DND-41 (cell line): ENCODE results near the gene PBX3.

Source experiments
- ATAC-seq: fragments of 200-7000 bp; cut with Tn5 transposase; 3 replicates; pipeline ENCODE4 v1.9.1; 2021; ENCODE audit warnings: low read depth; ENCODE audit not compliant: insufficient read depth
- DNase-seq: peaks from one replicate; pipeline ENCODE4 v3.0.0-alpha.2; 2020
- H2AFZ ChIP-seq: 2 replicates; pipeline ENCODE4 v1.6.0; 2012; ENCODE audit warnings: low read depth, low read length
- H3K27ac ChIP-seq: 2 replicates; pipeline ENCODE4 v1.5.1; 2012; ENCODE audit warnings: low read length, inconsistent platforms
- H3K27me3 ChIP-seq: fragments of 200-600 bp; sonication (generic); 2 replicates; pipeline ENCODE4 v1.6.0; 2012; ENCODE audit warnings: low read length, mild to moderate bottlenecking, inconsistent platforms; ENCODE audit not compliant: insufficient read depth, poor library complexity
- H3K36me3 ChIP-seq: 2 replicates; pipeline ENCODE4 v1.5.1; 2012; ENCODE audit warnings: low read length, inconsistent platforms; ENCODE audit not compliant: insufficient read depth
- H3K4me1 ChIP-seq: 2 replicates; pipeline ENCODE4 v1.5.1; 2012; ENCODE audit warnings: mild to moderate bottlenecking, low read length; ENCODE audit not compliant: insufficient read depth
- H3K4me2 ChIP-seq: 2 replicates; pipeline ENCODE4 v1.6.0; 2012; ENCODE audit warnings: mild to moderate bottlenecking, moderate library complexity, low read length, inconsistent platforms; ENCODE audit not compliant: insufficient read depth
- H3K4me3 ChIP-seq, 2 experiments: fragments of 200-600 bp in 1 of 2; shearing (Covaris generic) in 1 of 2; 2 replicates each; pipeline ENCODE4 v1.5.1; 2012 to 2016; ENCODE audit warnings: inconsistent platforms in 2 of 2, low read length in 2 of 2, mild to moderate bottlenecking in 2 of 2, low read depth in 1 of 2, moderate library complexity in 1 of 2
- H3K79me2 ChIP-seq: 2 replicates; pipeline ENCODE4 v1.6.0; 2012; ENCODE audit warnings: low read length, inconsistent platforms; ENCODE audit not compliant: insufficient read depth
- H3K9ac ChIP-seq: 2 replicates; pipeline ENCODE4 v1.6.0; 2012; ENCODE audit warnings: low read depth, mild to moderate bottlenecking, inconsistent platforms, low read length, moderate library complexity
- H3K9me3 ChIP-seq: 2 replicates; pipeline ENCODE4 v1.5.1; 2012; ENCODE audit warnings: low read length, moderate library complexity, mild to moderate bottlenecking, inconsistent platforms; ENCODE audit not compliant: insufficient read depth, severe bottlenecking
- H4K20me1 ChIP-seq: 2 replicates; pipeline ENCODE4 v1.6.0; 2012; ENCODE audit warnings: low read length; ENCODE audit not compliant: insufficient read depth
- CTCF ChIP-seq: IDR thresholded peaks from 2 replicates; pipeline ENCODE4 v1.5.1; 2012; ENCODE audit warnings: borderline replicate concordance, low read length, moderate library complexity, mild to moderate bottlenecking; ENCODE audit not compliant: poor library complexity, severe bottlenecking; ENCODE audit errors: extremely low read depth
- EZH2 ChIP-seq: IDR thresholded peaks from 3 replicates; pipeline ENCODE4 v1.6.1; 2012; ENCODE audit warnings: borderline replicate concordance, low read depth, mild to moderate bottlenecking, moderate library complexity, low read length, inconsistent platforms; ENCODE audit not compliant: severe bottlenecking

Gene PBX3

GRCh38 chr9:125754096-125754495 is 6.9 kb downstream of the PBX3 start:
- peaks cover 45% of the 10 kb centered on the region; the same call in 1 of the 2 replicates for H3K79me2 ChIP-seq
- H2AFZ ChIP-seq, result no peak overlapping the region
- H4K20me1 ChIP-seq, result peaks cover 3% of the 10 kb centered on the region; the same call in 1 of the 2 replicates
- H3K4me3 ChIP-seq, result no peak overlapping the region
- no peaks in the 10 kb centered on the region for H3K27me3 ChIP-seq
- peaks cover 27% of the 10 kb centered on the region for H3K4me1 ChIP-seq
- ATAC-seq (no peak), DNase-seq (no peak)
- H3K4me2 ChIP-seq, result no peak overlapping the region
- H3K36me3 ChIP-seq, result peaks cover 25% of the 10 kb centered on the region; the same call in 1 of the 2 replicates
- TF ChIP-seq EZH2 (no peak), CTCF (no peak)
- H3K9me3 ChIP-seq, result no peaks in the 10 kb centered on the region
- H3K9ac ChIP-seq, result no peak overlapping the region
- no peak overlapping the region for H3K27ac ChIP-seq

DNA sequence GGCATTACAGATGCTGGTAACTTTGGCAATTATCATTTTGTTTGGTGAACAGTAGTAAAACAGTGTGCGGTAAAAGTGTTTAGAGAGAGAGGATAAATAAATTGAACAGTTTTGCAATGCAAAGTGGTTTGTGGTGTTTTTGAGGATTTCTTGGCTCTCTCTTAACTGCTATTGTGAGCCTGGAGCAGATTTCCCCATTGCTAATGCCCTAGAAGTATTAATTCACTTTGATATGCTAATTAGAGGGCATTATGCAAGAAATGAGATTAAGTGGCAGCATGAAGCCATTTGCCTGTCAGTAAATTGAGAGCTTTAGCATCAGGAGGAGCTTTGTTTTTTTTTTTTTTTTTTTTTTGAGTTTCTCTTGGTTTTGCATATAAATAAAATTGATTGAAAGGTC is 8.2 kb downstream of the PBX3 start:
- H3K9ac ChIP-seq, result no peak overlapping the region
- H3K79me2 ChIP-seq, result peaks cover 46% of the 10 kb centered on the region; the same call in 1 of the 2 replicates
- TF ChIP-seq CTCF (no peak), EZH2 (no peak)
- no peaks in the 10 kb centered on the region for H3K9me3 ChIP-seq
- H3K4me2 ChIP-seq, result no peak overlapping the region
- peaks cover 15% of the 10 kb centered on the region; the same call in 1 of the 2 replicates for H3K4me1 ChIP-seq
- DNase-seq, result no peak
- no peaks in the 10 kb centered on the region for H3K27me3 ChIP-seq
- H2AFZ ChIP-seq, result no peak overlapping the region
- peaks cover 24% of the 10 kb centered on the region; the same call in 1 of the 2 replicates for H3K36me3 ChIP-seq
- H3K4me3 ChIP-seq, result no peak overlapping the region
- ATAC-seq, result no peak
- no peak overlapping the region for H3K27ac ChIP-seq
- H4K20me1 ChIP-seq, result peaks cover 3% of the 10 kb centered on the region; the same call in 1 of the 2 replicates

DNA sequence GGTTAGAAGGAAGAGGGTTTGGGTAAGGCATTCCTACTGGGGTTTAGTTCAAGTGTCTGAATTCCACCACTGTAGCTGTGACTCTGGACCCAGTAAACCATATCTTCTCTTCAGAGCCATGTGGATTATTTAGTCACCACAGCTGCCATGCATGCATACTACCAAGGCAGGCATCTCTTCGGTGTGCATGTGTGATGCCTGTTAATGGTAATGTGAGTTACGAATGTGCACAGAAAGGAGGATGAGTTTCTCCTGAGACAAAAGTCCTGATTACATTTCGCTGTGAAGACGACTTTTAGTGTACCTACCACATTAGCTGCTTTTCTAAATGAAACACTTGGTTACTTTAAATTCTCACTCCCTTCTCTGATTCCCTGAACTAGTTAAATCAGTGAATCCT is 9.3 kb downstream of the PBX3 start:
- Histone ChIP-seq H3K36me3 (peaks cover 19% of the 10 kb centered on the region; the same call in 1 of the 2 replicates), H3K4me2 (no peak overlapping the region)
- no peak for ATAC-seq

More for the DNA sequence above, 9.3 kb downstream of the PBX3 start:
- Histone ChIP-seq H4K20me1 (peaks cover 3% of the 10 kb centered on the region; the same call in 1 of the 2 replicates), H3K27me3 (no peaks in the 10 kb centered on the region), H3K9ac (no peak overlapping the region), H3K9me3 (no peaks in the 10 kb centered on the region), H3K4me1 (peaks cover 5% of the 10 kb centered on the region; the same call in 1 of the 2 replicates), H2AFZ (no peak overlapping the region), H3K79me2 (peaks cover 40% of the 10 kb centered on the region; the same call in 1 of the 2 replicates), H3K27ac (no peak overlapping the region), H3K4me3 (no peak overlapping the region)
- TF ChIP-seq CTCF (no peak), EZH2 (no peak)
- DNase-seq, result no peak
